ENCODE results near the gene GALNT16.
"Not testable (repeated sequence)": the region's sequence is repeated elsewhere in the genome, so short reads cannot be mapped to it uniquely, and the experiment has no call there.

Gene GALNT16

GRCh38 chr14:69259527-69260189, at the start of gene GALNT16:
GALNT16 (plus strand) TSS chr14:69260158; CDS start chr14:69260291, 133 bp downstream.
- DNase-seq (ENCODE audit: extremely low read depth in 1 of 2, low read depth in 1 of 2): no peak

GRCh38 chr14:69214393-69214792, 45.6 kb upstream of the GALNT16 start:
- no peak for DNase-seq (ENCODE audit: extremely low read depth in 1 of 2, low read depth in 1 of 2)

GRCh38 chr14:69217663-69218062, 42.3 kb upstream of the GALNT16 start:
- not testable (repeated sequence) for DNase-seq (ENCODE audit: extremely low read depth in 1 of 2, low read depth in 1 of 2)

- no peak for DNase-seq (ENCODE audit: extremely low read depth in 1 of 2, low read depth in 1 of 2)
Observed at GRCh38 chr14:69224946-69225345, 35.0 kb upstream of the GALNT16 start.

GRCh38 chr14:69226178-69226577, 33.8 kb upstream of the GALNT16 start:
- no peak for DNase-seq (ENCODE audit: extremely low read depth in 1 of 2, low read depth in 1 of 2)

GRCh38 chr14:69226736-69227135, 33.2 kb upstream of the GALNT16 start:
- no peak for DNase-seq (ENCODE audit: extremely low read depth in 1 of 2, low read depth in 1 of 2)

GRCh38 chr14:69231486-69231885, 28.5 kb upstream of the GALNT16 start:
- DNase-seq (ENCODE audit: extremely low read depth in 1 of 2, low read depth in 1 of 2): no peak

GRCh38 chr14:69232388-69232787, 27.6 kb upstream of the GALNT16 start:
- DNase-seq (ENCODE audit: extremely low read depth in 1 of 2, low read depth in 1 of 2): no peak

GRCh38 chr14:69234106-69234505, 25.9 kb upstream of the GALNT16 start:
- DNase-seq (ENCODE audit: extremely low read depth in 1 of 2, low read depth in 1 of 2): no peak

- no peak for DNase-seq (ENCODE audit: extremely low read depth in 1 of 2, low read depth in 1 of 2)
Observed at GRCh38 chr14:69235708-69236107, 24.2 kb upstream of the GALNT16 start.

GRCh38 chr14:69237142-69237541, 22.8 kb upstream of the GALNT16 start:
- no peak for DNase-seq (ENCODE audit: extremely low read depth in 1 of 2, low read depth in 1 of 2)

- DNase-seq (ENCODE audit: extremely low read depth in 1 of 2, low read depth in 1 of 2): no peak
Observed at GRCh38 chr14:69237584-69237983, 22.4 kb upstream of the GALNT16 start.

- no peak for DNase-seq (ENCODE audit: extremely low read depth in 1 of 2, low read depth in 1 of 2)
Observed at GRCh38 chr14:69238883-69239282, 21.1 kb upstream of the GALNT16 start.

- DNase-seq (ENCODE audit: extremely low read depth in 1 of 2, low read depth in 1 of 2): no peak
Observed at GRCh38 chr14:69240527-69241173, 19.3 kb upstream of the GALNT16 start.

- no peak for DNase-seq (ENCODE audit: extremely low read depth in 1 of 2, low read depth in 1 of 2)
Observed at GRCh38 chr14:69241577-69241976, 18.4 kb upstream of the GALNT16 start.

- peak in 1 of 2 donors; percentile 24 for DNase-seq (ENCODE audit: extremely low read depth in 1 of 2, low read depth in 1 of 2)
Observed at GRCh38 chr14:69242311-69243224, 17.4 kb upstream of the GALNT16 start.

- no peak for DNase-seq (ENCODE audit: extremely low read depth in 1 of 2, low read depth in 1 of 2)
Observed at GRCh38 chr14:69244946-69245345, 15.0 kb upstream of the GALNT16 start.

- DNase-seq (ENCODE audit: extremely low read depth in 1 of 2, low read depth in 1 of 2): no peak
Observed at GRCh38 chr14:69246331-69246730, 13.6 kb upstream of the GALNT16 start.

- no peak for DNase-seq (ENCODE audit: extremely low read depth in 1 of 2, low read depth in 1 of 2)
Observed at GRCh38 chr14:69247676-69248440, 12.1 kb upstream of the GALNT16 start.

GRCh38 chr14:69249603-69250002, 10.4 kb upstream of the GALNT16 start:
- DNase-seq (ENCODE audit: extremely low read depth in 1 of 2, low read depth in 1 of 2): no peak

GRCh38 chr14:69252851-69253250, 7.1 kb upstream of the GALNT16 start:
- no peak for DNase-seq (ENCODE audit: extremely low read depth in 1 of 2, low read depth in 1 of 2)

All from activated CD8-positive, alpha-beta memory T cell treated with anti-CD3 and anti-CD28 coated beads for 1 hour (primary cell).